GM10248 (cell line): ENCODE measurements around the gene NFIC.

Source experiments
- CTCF ChIA-PET: fragments of 300-600 bp; sonication (Branson Sonifier 250); formaldehyde crosslinking; extraction: SDS; loops from one replicate; lab custom pipeline; 2021; ENCODE audit warnings: antibody characterized with exemption; lab: Yijun Ruan, JAX
- POLR2A ChIA-PET: fragments of 350-650 bp; sonication (Branson Sonifier 250); formaldehyde crosslinking; extraction: SDS; loops from one replicate; lab custom pipeline; 2020; ENCODE audit warnings: antibody characterized with exemption; lab: Yijun Ruan, JAX
- DNase-seq: peaks from one replicate; pipeline ENCODE4 v3.0.0; 2012; ENCODE audit errors: extremely low spot score
- TF ChIP-seq, protein P1 (sequence below): IDR thresholded peaks from 2 replicates; pipeline ENCODE4 v1.5.1; 2012; ENCODE audit warnings: mild to moderate bottlenecking, low read depth; ENCODE audit errors: extremely low read depth, missing control alignments, control extremely low read depth

NFIC gene

DNA sequence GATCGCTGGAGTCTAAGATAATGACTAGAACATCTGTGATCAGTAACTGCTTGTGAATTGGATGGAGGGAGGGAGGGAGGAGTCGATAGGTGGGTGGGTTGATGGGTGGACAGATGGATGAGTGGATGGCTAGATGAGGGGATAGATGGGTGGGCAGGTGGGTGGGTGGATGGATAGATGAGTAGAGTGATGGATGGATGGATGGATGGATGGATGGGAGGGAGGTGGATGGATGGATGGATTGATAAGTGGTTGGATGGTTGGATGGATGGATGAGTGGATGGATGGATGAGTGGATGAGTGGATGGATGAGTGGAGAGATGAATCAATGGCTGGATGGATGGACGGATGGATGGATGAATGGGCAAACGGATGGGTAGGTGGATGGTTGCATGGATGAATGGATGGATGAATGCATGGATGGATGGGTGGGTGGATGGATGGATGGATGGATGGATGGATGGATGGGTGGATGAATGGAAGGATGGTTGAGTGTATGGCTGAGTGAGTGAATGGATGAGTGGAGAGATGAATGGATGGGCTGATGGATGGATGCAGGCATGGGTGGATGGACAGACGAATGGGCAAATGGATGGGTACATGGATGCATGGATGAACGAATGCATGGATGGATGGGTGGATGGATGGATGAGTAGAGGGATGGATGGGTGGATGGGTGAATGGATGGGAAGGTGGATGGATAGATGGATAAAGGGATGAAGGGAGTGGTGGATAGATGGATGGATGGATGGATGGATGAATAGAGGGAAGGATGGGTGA lies 44.0 kb upstream of the NFIC start:
- DNase-seq: no peak
- POLR2A ChIA-PET: no interaction called here
- CTCF ChIA-PET: interaction anchor here (1.2 to 1.8 kb wide), 2 partner anchors 111 to 148 kb away, joined by 4 read pairs; no protein-coding TSS in a partner anchor
- TF ChIP-seq, protein P1, sequence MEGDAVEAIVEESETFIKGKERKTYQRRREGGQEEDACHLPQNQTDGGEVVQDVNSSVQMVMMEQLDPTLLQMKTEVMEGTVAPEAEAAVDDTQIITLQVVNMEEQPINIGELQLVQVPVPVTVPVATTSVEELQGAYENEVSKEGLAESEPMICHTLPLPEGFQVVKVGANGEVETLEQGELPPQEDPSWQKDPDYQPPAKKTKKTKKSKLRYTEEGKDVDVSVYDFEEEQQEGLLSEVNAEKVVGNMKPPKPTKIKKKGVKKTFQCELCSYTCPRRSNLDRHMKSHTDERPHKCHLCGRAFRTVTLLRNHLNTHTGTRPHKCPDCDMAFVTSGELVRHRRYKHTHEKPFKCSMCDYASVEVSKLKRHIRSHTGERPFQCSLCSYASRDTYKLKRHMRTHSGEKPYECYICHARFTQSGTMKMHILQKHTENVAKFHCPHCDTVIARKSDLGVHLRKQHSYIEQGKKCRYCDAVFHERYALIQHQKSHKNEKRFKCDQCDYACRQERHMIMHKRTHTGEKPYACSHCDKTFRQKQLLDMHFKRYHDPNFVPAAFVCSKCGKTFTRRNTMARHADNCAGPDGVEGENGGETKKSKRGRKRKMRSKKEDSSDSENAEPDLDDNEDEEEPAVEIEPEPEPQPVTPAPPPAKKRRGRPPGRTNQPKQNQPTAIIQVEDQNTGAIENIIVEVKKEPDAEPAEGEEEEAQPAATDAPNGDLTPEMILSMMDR: no peak

DNA sequence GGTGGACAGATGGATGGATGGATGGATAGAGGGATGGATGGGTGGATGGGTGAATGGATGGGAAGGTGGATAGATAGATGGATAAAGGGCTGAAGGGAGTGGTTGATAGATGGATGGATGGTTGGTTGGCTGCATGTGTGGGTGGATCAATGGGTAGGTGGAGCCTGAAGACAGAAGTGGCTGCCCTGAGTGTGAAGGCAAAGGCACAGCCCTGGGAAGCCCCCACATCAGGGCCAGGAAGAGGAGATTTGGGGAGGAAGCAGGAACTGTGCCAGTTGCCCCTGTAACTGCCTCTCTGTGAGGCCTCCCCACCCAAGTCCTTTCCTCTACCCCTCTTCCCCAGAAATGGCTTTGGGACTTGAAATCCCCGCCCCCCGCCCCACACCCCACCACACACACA lies 43.4 kb upstream of the NFIC start:
- DNase-seq: no peak
- TF ChIP-seq, protein P1: no peak
- ChIA-PET CTCF (interaction anchor here (0.9 to 1.2 kb wide), 6 partner anchors 17 to 162 kb away, joined by 3 to 6 read pairs (median 4); no protein-coding TSS in a partner anchor), POLR2A (no interaction called here)

DNA sequence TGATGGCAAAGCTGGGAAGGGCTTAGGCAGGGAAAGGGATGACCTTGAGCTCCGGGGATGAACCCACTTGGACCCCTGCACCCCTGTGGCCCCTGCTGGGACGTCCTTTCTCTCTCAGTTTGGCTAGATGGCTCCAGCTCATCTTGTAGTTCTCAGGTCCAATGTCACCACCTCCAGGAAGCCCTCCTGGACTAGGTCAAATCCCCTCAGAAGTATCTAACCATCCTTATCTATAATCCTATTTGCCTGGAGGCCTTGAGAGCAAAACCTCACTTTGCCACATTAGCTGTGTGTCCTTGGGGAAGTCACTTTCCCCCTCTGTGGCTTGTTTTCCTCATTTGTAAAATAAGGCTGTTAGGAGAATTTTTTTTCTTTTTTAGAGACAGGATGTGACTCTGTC lies 42.7 kb upstream of the NFIC start:
- ChIA-PET CTCF (interaction anchor here (0.9 to 1.2 kb wide), 6 partner anchors 18 to 162 kb away, joined by 3 to 6 read pairs (median 4); no protein-coding TSS in a partner anchor), POLR2A (no interaction called here)
- TF ChIP-seq, protein P1: no peak
- no peak for DNase-seq

DNA sequence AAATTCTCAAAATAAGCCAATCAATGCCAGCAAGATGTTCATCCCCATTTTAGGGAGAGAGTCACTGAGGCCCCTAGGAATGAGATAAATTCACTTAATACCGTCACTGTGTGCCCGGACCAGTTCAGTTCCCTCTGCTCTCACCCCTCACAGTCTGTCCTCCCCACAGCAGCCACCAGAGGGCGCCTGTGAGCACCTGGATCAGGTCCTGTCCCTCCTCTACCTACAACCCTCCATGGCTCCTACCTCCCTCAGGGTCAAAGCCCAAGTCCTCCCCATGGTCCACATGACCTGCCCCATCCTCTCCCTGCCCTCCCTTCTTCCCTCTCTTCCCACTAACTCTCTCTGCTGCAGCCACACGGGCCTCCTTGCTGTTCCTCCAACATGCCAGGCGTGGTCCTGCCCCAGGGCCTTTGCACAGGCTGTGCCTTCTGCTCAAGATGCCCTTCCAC lies 42.0 kb upstream of the NFIC start:
- TF ChIP-seq, protein P1: peak; percentile 65
- CTCF ChIA-PET: interaction anchor here (1.1 to 6.4 kb wide), 3 partner anchors 19 to 107 kb away, joined by 3 to 70 read pairs (median 4); no protein-coding TSS in a partner anchor
- POLR2A ChIA-PET: no interaction called here
- peak; percentile 73 for DNase-seq

DNA sequence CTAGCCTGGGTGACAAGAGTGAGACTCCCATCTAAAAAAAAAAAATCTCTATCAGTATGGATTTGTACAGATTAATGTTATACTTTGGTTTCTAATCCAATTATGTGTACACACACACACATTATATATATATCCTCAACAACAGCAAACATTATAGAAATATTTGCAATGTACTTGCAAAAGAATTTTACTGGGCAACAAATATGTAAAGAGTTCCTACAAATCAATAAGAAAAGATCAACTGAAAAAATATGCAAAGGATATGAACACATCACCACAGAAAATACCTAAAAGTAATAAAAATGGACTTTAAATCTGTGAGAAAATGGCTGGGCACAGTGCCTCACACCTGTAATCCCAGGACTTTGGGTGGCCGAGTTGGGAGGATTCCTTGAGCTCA lies 40.9 kb upstream of the NFIC start:
- ChIA-PET CTCF (interaction anchor here (1.0 to 6.4 kb wide), 9 partner anchors 9 to 163 kb away, joined by 3 to 70 read pairs (median 9); partner anchors contain the start of gene SMIM44), POLR2A (no interaction called here)
- TF ChIP-seq, protein P1: no peak
- no peak for DNase-seq

DNA sequence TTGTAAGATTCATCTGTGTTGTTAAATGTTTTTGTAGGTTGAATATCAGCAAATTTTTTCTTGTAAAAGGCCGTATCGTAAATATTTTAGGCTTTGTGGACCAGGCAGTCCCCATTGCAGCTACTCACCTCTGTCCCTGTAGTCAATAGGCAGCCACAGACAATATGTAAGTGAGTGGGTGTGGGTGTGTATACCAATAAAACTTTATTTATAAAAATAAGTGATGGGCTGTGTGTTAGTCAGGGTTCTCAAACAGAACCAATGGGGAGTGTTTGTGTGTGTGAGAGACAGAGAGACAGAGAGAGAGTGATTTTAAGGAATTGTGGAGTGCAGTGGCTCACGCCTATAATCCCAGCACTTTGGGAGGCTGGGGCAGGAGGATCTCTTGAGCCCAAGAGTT lies 37.6 kb upstream of the NFIC start:
- POLR2A ChIA-PET: no interaction called here
- CTCF ChIA-PET: interaction anchor here (0.9 to 6.4 kb wide), 8 partner anchors 23 to 171 kb away, joined by 3 to 70 read pairs (median 11); partner anchors contain the start of gene SMIM44
- no peak for DNase-seq
- TF ChIP-seq, protein P1: no peak
